ENCODE measurements around the gene SMIM45.

Gene SMIM45

DNA sequence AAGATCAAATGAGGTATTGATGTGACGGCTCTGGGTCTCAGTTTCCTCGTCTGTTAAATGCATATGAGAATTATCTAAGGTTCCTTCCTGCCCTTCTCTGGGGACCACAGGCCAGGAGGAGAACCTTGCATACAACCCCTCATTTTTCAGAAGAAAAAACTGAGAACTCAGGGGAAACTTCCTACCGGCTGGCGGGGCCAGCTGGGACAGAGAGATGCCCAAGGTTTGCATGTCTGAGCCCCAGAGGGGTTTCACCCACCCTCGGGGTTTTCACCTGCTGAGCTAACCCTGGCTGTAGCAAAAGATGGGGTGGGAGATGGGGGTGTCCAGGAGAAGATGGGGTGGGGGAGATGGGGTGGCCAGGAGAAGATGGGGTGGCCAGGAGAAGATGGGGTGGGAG is 29.6 kb upstream of the SMIM45 start:
- no peaks in the 10 kb centered on the region for H4K20me1 ChIP-seq (ENCODE audit: insufficient read depth, low read length)
- H3K4me1 ChIP-seq (ENCODE audit: low read length), result peaks cover 11% of the 10 kb centered on the region; the same call in 1 of the 2 replicates
- H3K9me2 ChIP-seq (replicated peaks; ENCODE audit: insufficient read depth, low read length), result no peaks in the 10 kb centered on the region
- H3K9ac ChIP-seq (ENCODE audit: low read length), result no peak overlapping the region
- H3K4me2 ChIP-seq (ENCODE audit: low read depth, low read length), result no peak overlapping the region
- H3K27ac ChIP-seq (ENCODE audit: low read length), result no peak overlapping the region
- H2AFZ ChIP-seq (ENCODE audit: low read length), result no peak overlapping the region
- H3F3A ChIP-seq (ENCODE audit: insufficient read depth, low read length), result no peaks in the 10 kb centered on the region
- no peak for DNase-seq
- H3K36me3 ChIP-seq (replicated peaks; ENCODE audit: insufficient read depth, low read length), result no peaks in the 10 kb centered on the region
- H3K27me3 ChIP-seq (replicated peaks; ENCODE audit: insufficient read depth, low read length), result peaks cover 36% of the 10 kb centered on the region
- TF ChIP-seq, protein P1, sequence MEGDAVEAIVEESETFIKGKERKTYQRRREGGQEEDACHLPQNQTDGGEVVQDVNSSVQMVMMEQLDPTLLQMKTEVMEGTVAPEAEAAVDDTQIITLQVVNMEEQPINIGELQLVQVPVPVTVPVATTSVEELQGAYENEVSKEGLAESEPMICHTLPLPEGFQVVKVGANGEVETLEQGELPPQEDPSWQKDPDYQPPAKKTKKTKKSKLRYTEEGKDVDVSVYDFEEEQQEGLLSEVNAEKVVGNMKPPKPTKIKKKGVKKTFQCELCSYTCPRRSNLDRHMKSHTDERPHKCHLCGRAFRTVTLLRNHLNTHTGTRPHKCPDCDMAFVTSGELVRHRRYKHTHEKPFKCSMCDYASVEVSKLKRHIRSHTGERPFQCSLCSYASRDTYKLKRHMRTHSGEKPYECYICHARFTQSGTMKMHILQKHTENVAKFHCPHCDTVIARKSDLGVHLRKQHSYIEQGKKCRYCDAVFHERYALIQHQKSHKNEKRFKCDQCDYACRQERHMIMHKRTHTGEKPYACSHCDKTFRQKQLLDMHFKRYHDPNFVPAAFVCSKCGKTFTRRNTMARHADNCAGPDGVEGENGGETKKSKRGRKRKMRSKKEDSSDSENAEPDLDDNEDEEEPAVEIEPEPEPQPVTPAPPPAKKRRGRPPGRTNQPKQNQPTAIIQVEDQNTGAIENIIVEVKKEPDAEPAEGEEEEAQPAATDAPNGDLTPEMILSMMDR (IDR thresholded peaks at IDR 0.05; ENCODE audit: low read length), result no peak
- no peaks in the 10 kb centered on the region for H3K9me3 ChIP-seq (replicated peaks; ENCODE audit: insufficient read depth, low read length)
- H3K79me2 ChIP-seq (ENCODE audit: low read length), result no peaks in the 10 kb centered on the region
- H3K4me3 ChIP-seq (ENCODE audit: low read length), result no peak overlapping the region

DNA sequence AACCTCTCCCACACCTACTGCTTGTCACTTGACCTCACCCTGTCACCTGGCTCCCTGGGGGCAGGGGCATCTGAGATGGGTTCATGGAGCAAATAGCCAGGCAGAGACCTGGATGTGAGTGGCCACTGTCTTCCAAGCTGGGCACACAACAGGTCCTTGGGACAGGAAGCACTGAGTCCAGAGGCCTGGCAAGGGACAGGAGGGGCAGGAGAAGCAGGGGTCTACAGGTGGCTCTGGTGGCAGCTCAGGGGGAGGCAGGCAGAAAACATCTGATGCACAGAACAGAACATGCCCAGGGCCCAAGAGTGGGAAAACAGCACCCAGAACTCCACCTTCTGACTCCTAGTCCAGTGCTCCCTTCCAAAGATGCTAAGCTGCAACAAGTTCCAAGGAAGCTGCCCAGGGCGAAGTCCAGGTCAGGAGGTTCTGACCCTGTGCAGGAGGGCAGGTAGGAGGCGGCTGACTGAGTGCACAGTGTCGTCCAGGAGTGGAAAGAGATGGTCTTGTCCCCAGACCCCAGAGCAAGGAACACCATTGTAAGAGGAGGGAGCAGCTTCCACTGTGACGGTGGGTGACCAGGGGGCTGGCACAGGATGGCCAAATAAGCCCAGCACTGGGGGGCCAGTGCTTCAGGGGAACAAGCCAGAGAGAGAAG is 28.9 kb upstream of the SMIM45 start:
- DNase-seq, result no peak
- Histone ChIP-seq H3K9me2 (replicated peaks; ENCODE audit: insufficient read depth, low read length) (no peaks in the 10 kb centered on the region), H3F3A (ENCODE audit: insufficient read depth, low read length) (no peaks in the 10 kb centered on the region), H3K4me3 (ENCODE audit: low read length) (no peak overlapping the region), H3K79me2 (ENCODE audit: low read length) (no peaks in the 10 kb centered on the region), H2AFZ (ENCODE audit: low read length) (no peak overlapping the region), H3K4me1 (ENCODE audit: low read length) (peaks cover 11% of the 10 kb centered on the region; the same call in 1 of the 2 replicates), H3K36me3 (replicated peaks; ENCODE audit: insufficient read depth, low read length) (no peaks in the 10 kb centered on the region), H4K20me1 (ENCODE audit: insufficient read depth, low read length) (no peaks in the 10 kb centered on the region), H3K4me2 (ENCODE audit: low read depth, low read length) (no peak overlapping the region), H3K27ac (ENCODE audit: low read length) (no peak overlapping the region), H3K27me3 (replicated peaks; ENCODE audit: insufficient read depth, low read length) (peaks cover 37% of the 10 kb centered on the region), H3K9me3 (replicated peaks; ENCODE audit: insufficient read depth, low read length) (no peaks in the 10 kb centered on the region), H3K9ac (ENCODE audit: low read length) (no peak overlapping the region)
- no peak for TF ChIP-seq EZH2phosphoT487 (IDR thresholded peaks at IDR 0.05; ENCODE audit: low read length)
- no peak for TF ChIP-seq EZH2 (optimal IDR thresholded peaks at IDR 0.05; ENCODE audit: low read depth, low read length)
- TF ChIP-seq, protein P1 (IDR thresholded peaks at IDR 0.05; ENCODE audit: low read length), result no peak

DNA sequence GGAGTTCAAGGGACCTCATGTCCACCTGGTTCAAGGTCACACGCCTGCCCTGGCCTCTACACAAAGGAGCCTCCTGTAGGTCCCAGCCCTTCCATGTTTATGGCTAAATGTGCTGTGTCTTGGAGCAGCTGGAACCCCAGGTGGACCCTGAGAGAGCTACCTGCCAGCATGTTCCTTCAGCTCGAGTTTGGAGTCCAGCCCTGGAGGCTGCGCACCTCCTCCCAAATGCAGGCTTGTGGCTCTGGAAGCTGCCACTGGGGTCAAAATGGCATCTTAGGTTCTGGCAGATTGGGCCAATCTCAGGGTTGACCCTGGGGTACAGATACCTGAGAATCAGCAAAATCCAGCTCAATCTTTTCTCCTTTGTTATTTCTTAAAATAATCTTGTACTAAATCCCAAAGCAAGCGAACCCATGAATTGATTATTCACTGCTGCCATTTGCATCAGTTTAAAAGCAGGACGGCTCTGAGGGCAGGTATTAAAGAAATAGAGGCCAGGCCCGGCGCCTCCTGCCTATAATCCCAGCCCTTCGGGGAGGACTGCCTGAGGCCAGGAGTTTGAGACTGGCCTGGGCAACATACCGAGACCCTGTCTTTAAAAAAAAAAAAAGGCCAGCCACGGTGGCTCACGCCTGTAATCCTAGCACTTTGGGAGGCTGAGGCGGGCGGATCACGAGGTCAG is 28.2 kb upstream of the SMIM45 start:
- Histone ChIP-seq H2AFZ (ENCODE audit: low read length) (no peak overlapping the region), H3K4me1 (ENCODE audit: low read length) (peaks cover 11% of the 10 kb centered on the region; the same call in 1 of the 2 replicates), H3K4me2 (ENCODE audit: low read depth, low read length) (no peak overlapping the region), H4K20me1 (ENCODE audit: insufficient read depth, low read length) (no peaks in the 10 kb centered on the region), H3K9me2 (replicated peaks; ENCODE audit: insufficient read depth, low read length) (no peaks in the 10 kb centered on the region), H3K9me3 (replicated peaks; ENCODE audit: insufficient read depth, low read length) (no peaks in the 10 kb centered on the region), H3K4me3 (ENCODE audit: low read length) (no peak overlapping the region), H3F3A (ENCODE audit: insufficient read depth, low read length) (no peaks in the 10 kb centered on the region), H3K79me2 (ENCODE audit: low read length) (no peaks in the 10 kb centered on the region), H3K36me3 (replicated peaks; ENCODE audit: insufficient read depth, low read length) (no peaks in the 10 kb centered on the region), H3K9ac (ENCODE audit: low read length) (no peak overlapping the region), H3K27ac (ENCODE audit: low read length) (no peak overlapping the region), H3K27me3 (replicated peaks; ENCODE audit: insufficient read depth, low read length) (peaks cover 37% of the 10 kb centered on the region)
- TF ChIP-seq EZH2phosphoT487 (IDR thresholded peaks at IDR 0.05; ENCODE audit: low read length) (no peak), EZH2 (optimal IDR thresholded peaks at IDR 0.05; ENCODE audit: low read depth, low read length) (no peak)
- TF ChIP-seq, protein P1 (IDR thresholded peaks at IDR 0.05; ENCODE audit: low read length), result no peak
- DNase-seq, result no peak
